ENCODE data around the gene ACVR1B. TPM values are rescaled to one million over a fixed set of nuclear protein-coding genes. Genes with fewer than 3 reads are reported as not detected.

Gene ACVR1B
- total and polyA plus RNA-seq, 9 of the 15 experiments (the other 6 are each of a cell fraction or from before 2014, with no cell fraction given): 0.97 to 15.1 (median 6.8) TPM

DNA sequence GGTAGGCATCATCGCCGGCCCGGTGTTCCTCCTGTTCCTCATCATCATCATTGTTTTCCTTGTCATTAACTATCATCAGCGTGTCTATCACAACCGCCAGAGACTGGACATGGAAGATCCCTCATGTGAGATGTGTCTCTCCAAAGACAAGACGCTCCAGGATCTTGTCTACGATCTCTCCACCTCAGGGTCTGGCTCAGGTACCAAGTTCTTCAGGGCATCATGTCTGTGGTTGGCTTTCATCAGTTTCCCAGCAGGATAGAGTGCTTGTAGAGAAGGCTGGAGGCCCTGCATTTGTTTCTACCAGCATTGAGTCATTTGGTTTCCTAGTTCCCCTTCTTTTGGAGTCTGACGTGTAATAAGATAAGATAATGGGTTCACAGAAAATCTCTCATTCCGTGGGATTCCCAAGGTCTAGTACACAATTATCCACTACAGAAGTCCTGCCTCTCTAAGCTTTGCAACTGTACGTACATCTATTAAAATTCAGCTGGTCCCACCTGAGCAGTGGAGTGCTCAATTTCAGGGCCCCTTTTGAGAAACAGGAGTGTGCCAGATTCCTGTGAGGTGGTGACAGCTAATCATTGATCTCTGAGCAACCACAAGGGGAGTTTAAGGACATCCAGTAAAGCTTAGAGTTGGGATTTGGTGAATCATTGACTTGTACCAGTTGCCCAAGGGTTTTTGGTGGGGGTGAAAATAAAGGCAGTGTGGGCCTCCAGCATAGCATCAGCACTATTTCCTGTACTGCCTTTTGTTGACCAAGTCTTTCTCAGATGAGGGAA lies 25.1 kb downstream of the ACVR1B start (continued):
- TF ChIP-seq, protein P1, sequence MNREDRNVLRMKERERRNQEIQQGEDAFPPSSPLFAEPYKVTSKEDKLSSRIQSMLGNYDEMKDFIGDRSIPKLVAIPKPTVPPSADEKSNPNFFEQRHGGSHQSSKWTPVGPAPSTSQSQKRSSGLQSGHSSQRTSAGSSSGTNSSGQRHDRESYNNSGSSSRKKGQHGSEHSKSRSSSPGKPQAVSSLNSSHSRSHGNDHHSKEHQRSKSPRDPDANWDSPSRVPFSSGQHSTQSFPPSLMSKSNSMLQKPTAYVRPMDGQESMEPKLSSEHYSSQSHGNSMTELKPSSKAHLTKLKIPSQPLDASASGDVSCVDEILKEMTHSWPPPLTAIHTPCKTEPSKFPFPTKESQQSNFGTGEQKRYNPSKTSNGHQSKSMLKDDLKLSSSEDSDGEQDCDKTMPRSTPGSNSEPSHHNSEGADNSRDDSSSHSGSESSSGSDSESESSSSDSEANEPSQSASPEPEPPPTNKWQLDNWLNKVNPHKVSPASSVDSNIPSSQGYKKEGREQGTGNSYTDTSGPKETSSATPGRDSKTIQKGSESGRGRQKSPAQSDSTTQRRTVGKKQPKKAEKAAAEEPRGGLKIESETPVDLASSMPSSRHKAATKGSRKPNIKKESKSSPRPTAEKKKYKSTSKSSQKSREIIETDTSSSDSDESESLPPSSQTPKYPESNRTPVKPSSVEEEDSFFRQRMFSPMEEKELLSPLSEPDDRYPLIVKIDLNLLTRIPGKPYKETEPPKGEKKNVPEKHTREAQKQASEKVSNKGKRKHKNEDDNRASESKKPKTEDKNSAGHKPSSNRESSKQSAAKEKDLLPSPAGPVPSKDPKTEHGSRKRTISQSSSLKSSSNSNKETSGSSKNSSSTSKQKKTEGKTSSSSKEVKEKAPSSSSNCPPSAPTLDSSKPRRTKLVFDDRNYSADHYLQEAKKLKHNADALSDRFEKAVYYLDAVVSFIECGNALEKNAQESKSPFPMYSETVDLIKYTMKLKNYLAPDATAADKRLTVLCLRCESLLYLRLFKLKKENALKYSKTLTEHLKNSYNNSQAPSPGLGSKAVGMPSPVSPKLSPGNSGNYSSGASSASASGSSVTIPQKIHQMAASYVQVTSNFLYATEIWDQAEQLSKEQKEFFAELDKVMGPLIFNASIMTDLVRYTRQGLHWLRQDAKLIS (CRISPR knock-in tag; IDR thresholded peaks at IDR 0.05): no peak
- TF ChIP-seq EWSR1 (IDR thresholded peaks at IDR 0.05; ENCODE audit: borderline replicate concordance, low read depth, partially characterized antibody) (no peak), FUS (optimal IDR thresholded peaks at IDR 0.05; ENCODE audit: low read depth, low read length) (no peak), FOSL1 (tag; conservative IDR thresholded peaks at IDR 0.05) (peak; percentile 86), GTF2A2 (tag; IDR thresholded peaks at IDR 0.05) (no peak), HDAC2 (IDR thresholded peaks at IDR 0.05) (0 out of 2 replicates have a peak, but pooled peaks have one; percentile 15), CCNT2 (IDR thresholded peaks at IDR 0.05; ENCODE audit: borderline replicate concordance, extremely low read depth, insufficient read length, low read depth, low read length) (no peak), SOX6 (IDR thresholded peaks at IDR 0.05) (no peak), ZNF830 (CRISPR knock-in tag; IDR thresholded peaks at IDR 0.05) (no peak), KDM4B (IDR thresholded peaks at IDR 0.05; ENCODE audit: borderline replicate concordance in 2 of 2, low read depth in 1 of 2) (no peak), ZSCAN29 (IDR thresholded peaks at IDR 0.05) (no peak), ILK (tag; IDR thresholded peaks at IDR 0.05; ENCODE audit: borderline replicate concordance, low read depth) (no peak), MEIS2 (IDR thresholded peaks at IDR 0.05; ENCODE audit: partially characterized antibody) (peak; percentile 81), ZNF695 (CRISPR knock-in tag; IDR thresholded peaks at IDR 0.05) (no peak), NR2F6 (CRISPR knock-in tag; IDR thresholded peaks at IDR 0.05) (no peak), ZNF76 (CRISPR knock-in tag; IDR thresholded peaks at IDR 0.05; ENCODE audit: borderline replicate concordance) (no peak), NFE2 (IDR thresholded peaks at IDR 0.05; ENCODE audit: low read depth) (no peak), ZNF77 (CRISPR knock-in tag; IDR thresholded peaks at IDR 0.05) (no peak), ZNF217 (CRISPR knock-in tag; IDR thresholded peaks at IDR 0.05) (no peak)
- TF ChIP-seq, protein P2, sequence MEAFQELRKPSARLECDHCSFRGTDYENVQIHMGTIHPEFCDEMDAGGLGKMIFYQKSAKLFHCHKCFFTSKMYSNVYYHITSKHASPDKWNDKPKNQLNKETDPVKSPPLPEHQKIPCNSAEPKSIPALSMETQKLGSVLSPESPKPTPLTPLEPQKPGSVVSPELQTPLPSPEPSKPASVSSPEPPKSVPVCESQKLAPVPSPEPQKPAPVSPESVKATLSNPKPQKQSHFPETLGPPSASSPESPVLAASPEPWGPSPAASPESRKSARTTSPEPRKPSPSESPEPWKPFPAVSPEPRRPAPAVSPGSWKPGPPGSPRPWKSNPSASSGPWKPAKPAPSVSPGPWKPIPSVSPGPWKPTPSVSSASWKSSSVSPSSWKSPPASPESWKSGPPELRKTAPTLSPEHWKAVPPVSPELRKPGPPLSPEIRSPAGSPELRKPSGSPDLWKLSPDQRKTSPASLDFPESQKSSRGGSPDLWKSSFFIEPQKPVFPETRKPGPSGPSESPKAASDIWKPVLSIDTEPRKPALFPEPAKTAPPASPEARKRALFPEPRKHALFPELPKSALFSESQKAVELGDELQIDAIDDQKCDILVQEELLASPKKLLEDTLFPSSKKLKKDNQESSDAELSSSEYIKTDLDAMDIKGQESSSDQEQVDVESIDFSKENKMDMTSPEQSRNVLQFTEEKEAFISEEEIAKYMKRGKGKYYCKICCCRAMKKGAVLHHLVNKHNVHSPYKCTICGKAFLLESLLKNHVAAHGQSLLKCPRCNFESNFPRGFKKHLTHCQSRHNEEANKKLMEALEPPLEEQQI (IDR thresholded peaks at IDR 0.05): no peak
